ENCODE measurements around the gene CD2.

The CD2 gene

GRCh38 chr1:116754198-116754977 is at the start of gene CD2:
Gene CD2, plus strand, starts transcription at chr1:116754430. Its CDS starts 63 bp downstream, at chr1:116754493.
- no peak for DNase-seq

- no peak for DNase-seq
Observed at GRCh38 chr1:116706123-116706522, 48.1 kb upstream of the CD2 start.

GRCh38 chr1:116706841-116707240 is 47.4 kb upstream of the CD2 start:
- DNase-seq, result no peak

- DNase-seq, result peak; percentile 66
Observed at GRCh38 chr1:116708255-116708900, 45.9 kb upstream of the CD2 start.

- no peak for DNase-seq
Observed at GRCh38 chr1:116709666-116710167, 44.5 kb upstream of the CD2 start.

GRCh38 chr1:116710420-116711262 is 43.6 kb upstream of the CD2 start:
- DNase-seq, result peak; percentile 77

GRCh38 chr1:116711263-116711840 is 42.9 kb upstream of the CD2 start:
- DNase-seq, result peak; percentile 58

- DNase-seq, result no peak
Observed at GRCh38 chr1:116712510-116712909, 41.7 kb upstream of the CD2 start.

GRCh38 chr1:116713474-116713873 is 40.8 kb upstream of the CD2 start:
- DNase-seq, result no peak

- peak; percentile 22 for DNase-seq
Observed at GRCh38 chr1:116716391-116716790, 37.8 kb upstream of the CD2 start.

- peak; percentile 46 for DNase-seq
Observed at GRCh38 chr1:116717318-116717717, 36.9 kb upstream of the CD2 start.

- DNase-seq, result no peak
Observed at GRCh38 chr1:116720364-116721038, 33.7 kb upstream of the CD2 start.

- DNase-seq, result no peak
Observed at GRCh38 chr1:116721039-116721405, 33.2 kb upstream of the CD2 start.

- no peak for DNase-seq
Observed at GRCh38 chr1:116721451-116722007, 32.7 kb upstream of the CD2 start.

GRCh38 chr1:116722016-116722838 is 32.0 kb upstream of the CD2 start:
- DNase-seq, result no peak

- peak; percentile 73 for DNase-seq
Observed at GRCh38 chr1:116724765-116725375, 29.4 kb upstream of the CD2 start.

GRCh38 chr1:116725798-116726197 is 28.4 kb upstream of the CD2 start:
- DNase-seq, result no peak

- DNase-seq, result no peak
Observed at GRCh38 chr1:116726872-116727820, 27.1 kb upstream of the CD2 start.

- DNase-seq, result no peak
Observed at GRCh38 chr1:116731439-116731838, 22.8 kb upstream of the CD2 start.

Data from NCI-H146 (cell line).